Aorta (tissue), 5 donors: ENCODE data around the gene SUSD6. TPM values are rescaled to one million over a fixed set of nuclear protein-coding genes. Genes with fewer than 3 reads are reported as not detected.

Experiments
- ATAC-seq: fragments of 200-7000 bp; cut with Tn5 transposase; one replicate; pipeline ENCODE4 v1.9.1; 2022; ENCODE audit warnings: moderate library complexity; ENCODE audit not compliant: low FRiP score
- DNase-seq, 2 donors: peaks; one replicate each; pipeline ENCODE4 v3.0.0-alpha.2; 2020
- H3K27ac ChIP-seq, 2 donors: one replicate each; pipeline ENCODE4 v1.5.1; 2013; ENCODE audit warnings: low read length in 2 of 2, mild to moderate bottlenecking in 2 of 2, moderate library complexity in 2 of 2, control low read depth in 1 of 2, inconsistent platforms in 1 of 2, low read depth in 1 of 2
- H3K27me3 ChIP-seq, 2 donors: one replicate each; pipeline ENCODE4 v1.6.1; 2013; ENCODE audit warnings: control low read depth in 1 of 2, low read length in 1 of 2, mild to moderate bottlenecking in 1 of 2, moderate library complexity in 1 of 2; ENCODE audit not compliant: insufficient read depth in 2 of 2, control insufficient read depth in 1 of 2
- H3K36me3 ChIP-seq, 2 donors: one replicate each; pipeline ENCODE4 v1.6.1; 2013; ENCODE audit warnings: control low read depth in 1 of 2, low read length in 1 of 2, mild to moderate bottlenecking in 1 of 2; ENCODE audit not compliant: insufficient read depth in 2 of 2, control insufficient read depth in 1 of 2
- H3K4me1 ChIP-seq, 2 donors: one replicate each; pipeline ENCODE4 v1.6.1; 2013; ENCODE audit warnings: low read length in 2 of 2, control low read depth in 1 of 2, mild to moderate bottlenecking in 1 of 2, moderate library complexity in 1 of 2; ENCODE audit not compliant: insufficient read depth in 2 of 2, control insufficient read depth in 1 of 2
- H3K4me3 ChIP-seq, 2 donors: one replicate each; pipeline ENCODE4 v1.5.1; 2013; ENCODE audit warnings: low read length in 2 of 2, control low read depth in 1 of 2, mild to moderate bottlenecking in 1 of 2
- H3K9me3 ChIP-seq: one replicate; pipeline ENCODE4 v1.6.1; 2013; ENCODE audit warnings: mild to moderate bottlenecking, low read length; ENCODE audit not compliant: control insufficient read depth
- WGBS, 2 donors: extraction: QIAGEN DNeasy Blood & Tissue Kit; methylation state at CpG; one replicate each; pipeline ENCODE4 v1.1.7; 2013; 5-methylcytosine and 5-hydroxymethylcytosine counted together
- intact Hi-C, 2 donors: fragments of 100-400 bp; cut with DNase I; formaldehyde crosslinking; loops; one replicate each; pipeline versions ENCODE4 v1.14.2 to v1.15.0; 2022
- polyA plus RNA-seq, 2 donors: library from polyadenylated mRNA; stranded (reverse); fragments of 200-250 nt; gene quantifications; one replicate each; pipeline ENCODE4 v1.2.3, GENCODE V29; 2013
- total RNA-seq, 2 donors: library from RNA; stranded (reverse); fragmentation: NEBNext Ultra II Directional; extraction: Animal tissue kit (Norgen Biotek cat#: 25700); gene quantifications; one replicate each; pipeline ENCODE4 v1.2.1, GENCODE V29; 2021
- donor health status: healthy with polysubstance abuse.
- donor health status: Bipolar disorder and iron deficiency.
- donor health status: DM: no; HTN: no; CAD: no.
- donor health status: DM: no; HTN: no; CAD: no.
- donor health status: DM: yes; HTN: yes; CAD: no.

SUSD6 gene
- total and polyA plus RNA-seq, 4 donors = 7.4 to 59.9 (median 33.7) TPM

DNA sequence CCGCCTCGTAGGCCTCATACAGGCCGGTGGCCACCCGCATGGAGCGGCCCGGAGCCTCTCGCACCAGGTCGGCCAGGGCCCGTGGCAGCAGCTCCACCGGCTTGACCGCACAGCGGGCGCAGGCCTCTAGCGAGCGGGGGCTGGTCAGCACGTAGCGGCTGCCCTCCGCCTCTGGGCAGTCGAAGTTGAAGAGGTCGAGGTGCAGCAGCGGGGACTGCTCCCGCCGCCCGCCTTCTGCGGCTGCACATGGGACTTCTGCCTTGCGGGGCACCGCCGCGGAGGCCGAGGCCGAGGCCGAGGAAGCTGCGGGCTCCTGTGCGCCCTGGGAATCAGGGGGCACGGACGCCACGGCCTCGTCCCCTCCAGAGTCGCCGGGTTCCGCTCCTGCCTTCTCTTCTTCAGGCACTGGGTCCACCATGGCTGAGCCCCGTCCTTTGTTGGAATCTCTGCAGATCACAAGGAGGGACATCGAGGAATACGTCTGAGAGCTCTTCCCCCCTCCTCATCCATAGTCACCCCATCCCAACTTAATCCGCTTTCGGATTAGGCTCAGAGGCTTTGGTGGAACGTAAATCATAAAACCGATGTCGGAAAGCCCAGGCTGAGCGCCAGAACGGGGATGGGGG, 38.1 kb upstream of the SUSD6 start:
- Histone ChIP-seq H3K4me1 (no peaks in the 10 kb centered on the region), H3K9me3 (no peaks in the 10 kb centered on the region), H3K36me3 (no peaks in the 10 kb centered on the region), H3K4me3 (no peak overlapping the region), H3K27me3 (no peaks in the 10 kb centered on the region), H3K27ac (no peak overlapping the region)
- WGBS, 2 donors = 23 to 46% methylated on average over 44 to 51 of the region's 51 CpGs
- no peak for DNase-seq
- no peak for ATAC-seq
- intact Hi-C loops = no loop called here

DNA sequence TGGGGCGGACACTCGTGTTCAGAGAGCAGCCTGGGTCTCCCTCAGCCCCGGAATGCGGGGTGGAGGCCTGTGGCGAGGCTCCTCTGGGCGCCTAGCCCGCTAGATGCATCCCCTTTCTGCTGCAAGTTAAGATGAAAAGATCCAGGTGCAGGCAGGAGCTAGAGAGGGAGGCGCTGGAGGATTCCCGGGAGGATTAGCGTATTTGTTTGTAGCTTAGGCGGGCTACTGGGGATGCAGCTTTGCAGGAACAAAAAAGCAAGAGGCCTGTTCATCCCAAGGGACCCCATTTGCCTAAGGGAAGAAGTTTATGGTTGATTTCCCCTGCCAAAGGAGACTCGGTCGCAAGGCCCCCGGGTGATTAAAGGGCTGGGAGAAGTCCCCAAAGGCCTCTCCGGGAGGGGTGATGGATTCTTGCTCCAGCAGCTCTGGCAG, 37.5 kb upstream of the SUSD6 start:
- DNase-seq (no peak), ATAC-seq (no peak)
- WGBS, 2 donors = 3 to 4% methylated on average over 15 of the region's 15 CpGs
- H3K4me3 ChIP-seq = no peak overlapping the region
- H3K9me3 ChIP-seq = no peaks in the 10 kb centered on the region
- H3K36me3 ChIP-seq = no peaks in the 10 kb centered on the region
- H3K27me3 ChIP-seq = no peaks in the 10 kb centered on the region
- intact Hi-C loops = no loop called here
- H3K4me1 ChIP-seq = no peaks in the 10 kb centered on the region
- no peak overlapping the region for H3K27ac ChIP-seq

DNA sequence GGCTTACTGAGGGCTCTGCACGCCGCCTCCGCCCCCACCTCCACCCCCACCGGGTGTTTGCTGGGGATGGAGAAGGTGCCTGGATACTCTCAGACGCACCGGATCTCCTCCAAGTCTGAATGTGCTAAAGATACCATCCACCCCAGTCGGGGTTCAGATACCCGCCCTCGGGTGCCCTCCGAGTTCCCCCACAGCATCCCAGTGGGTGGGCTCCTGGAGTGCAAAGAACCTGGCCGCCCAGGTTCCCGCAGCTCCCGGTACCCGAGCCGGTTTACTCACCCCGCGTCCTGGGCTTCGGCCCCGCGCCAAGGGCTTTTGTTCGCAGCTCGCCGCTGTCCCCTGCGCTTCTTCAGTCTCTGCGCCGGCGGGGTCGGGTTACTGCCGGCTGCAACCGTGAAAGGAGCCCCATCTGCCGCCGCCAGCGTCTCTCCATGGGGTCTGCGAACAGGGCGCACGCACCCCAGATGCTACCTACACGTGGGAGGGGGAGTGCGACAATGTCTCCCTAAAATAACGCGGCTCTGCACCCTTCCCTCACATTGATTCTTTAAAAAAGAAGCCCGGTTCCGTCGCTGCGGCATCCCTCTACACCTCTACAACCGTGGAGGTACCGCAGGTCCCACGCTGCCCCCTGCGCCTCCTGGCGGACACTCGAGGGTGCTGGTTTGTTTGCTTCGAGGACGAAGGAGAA, 37.0 kb upstream of the SUSD6 start, which contains the start of gene CCDC177:
CCDC177 (minus strand) TSS at position 609 of the 691 bp plus-strand sequence. CDS start 1,249 bp downstream, outside the sequence.
- peak; percentile 30 for ATAC-seq
- WGBS, 2 donors = 1% methylated on average over 52 of the region's 52 CpGs
- H3K27ac ChIP-seq = no peak within 1 kb of the TSS
- no peaks in the 10 kb centered on the region for H3K27me3 ChIP-seq
- no peaks in the 10 kb centered on the region for H3K4me1 ChIP-seq
- no peaks in the 10 kb centered on the region for H3K36me3 ChIP-seq
- H3K4me3 ChIP-seq = no peak within 1 kb of the TSS
- intact Hi-C loops = no loop called here
- no peaks in the 10 kb centered on the region for H3K9me3 ChIP-seq
- DNase-seq = peak in 1 of 2 donors; percentile 86

DNA sequence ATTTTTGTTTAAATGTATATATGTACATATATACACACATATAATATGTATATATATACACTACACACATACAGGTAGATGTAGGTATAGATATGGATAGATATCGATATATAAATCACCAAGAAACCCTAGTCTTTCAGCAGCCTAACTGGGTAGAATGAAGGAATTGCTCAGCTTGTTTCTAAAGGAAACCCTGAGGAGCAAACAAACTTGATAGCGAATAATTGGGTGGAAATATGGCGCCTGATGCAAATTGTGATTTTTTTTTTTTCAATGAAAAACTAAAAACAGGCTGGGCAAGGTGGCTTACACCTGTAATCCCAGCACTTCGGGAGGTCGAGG, 36.5 kb upstream of the SUSD6 start:
- intact Hi-C loops = no loop called here
- Histone ChIP-seq H3K4me3 (no peak overlapping the region), H3K27me3 (no peaks in the 10 kb centered on the region), H3K9me3 (no peaks in the 10 kb centered on the region), H3K36me3 (no peaks in the 10 kb centered on the region), H3K27ac (no peak overlapping the region), H3K4me1 (no peaks in the 10 kb centered on the region)
- no peak for ATAC-seq
- 45 to 46% methylated on average over 5 of the region's 5 CpGs for WGBS, 2 donors
- DNase-seq = no peak

DNA sequence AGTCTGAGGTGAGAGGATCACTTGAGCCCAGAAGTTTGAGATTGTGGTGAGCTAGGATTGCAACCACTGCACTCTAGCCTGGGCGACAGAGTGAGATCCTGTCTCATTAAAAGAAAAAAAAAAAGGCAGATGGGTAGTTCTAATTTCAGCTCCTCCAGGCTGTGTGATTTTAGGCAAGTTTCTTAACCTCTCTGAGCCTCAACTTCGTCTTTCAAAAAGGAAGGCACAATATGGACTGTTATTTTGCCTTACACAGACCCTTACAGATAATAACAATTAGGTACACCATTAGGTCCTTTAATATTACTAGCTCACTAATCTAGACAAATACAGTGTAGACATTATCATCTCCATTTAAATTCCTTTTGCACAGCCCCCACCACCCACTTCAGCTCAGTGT, 31.9 kb upstream of the SUSD6 start:
- Histone ChIP-seq H3K9me3 (no peaks in the 10 kb centered on the region), H3K27ac (no peak overlapping the region), H3K36me3 (no peaks in the 10 kb centered on the region), H3K27me3 (no peaks in the 10 kb centered on the region), H3K4me3 (no peak overlapping the region), H3K4me1 (no peaks in the 10 kb centered on the region)
- intact Hi-C loops = no loop called here
- DNase-seq (no peak), ATAC-seq (no peak)
- 87 to 97% methylated on average over 2 of the region's 2 CpGs for WGBS, 2 donors

DNA sequence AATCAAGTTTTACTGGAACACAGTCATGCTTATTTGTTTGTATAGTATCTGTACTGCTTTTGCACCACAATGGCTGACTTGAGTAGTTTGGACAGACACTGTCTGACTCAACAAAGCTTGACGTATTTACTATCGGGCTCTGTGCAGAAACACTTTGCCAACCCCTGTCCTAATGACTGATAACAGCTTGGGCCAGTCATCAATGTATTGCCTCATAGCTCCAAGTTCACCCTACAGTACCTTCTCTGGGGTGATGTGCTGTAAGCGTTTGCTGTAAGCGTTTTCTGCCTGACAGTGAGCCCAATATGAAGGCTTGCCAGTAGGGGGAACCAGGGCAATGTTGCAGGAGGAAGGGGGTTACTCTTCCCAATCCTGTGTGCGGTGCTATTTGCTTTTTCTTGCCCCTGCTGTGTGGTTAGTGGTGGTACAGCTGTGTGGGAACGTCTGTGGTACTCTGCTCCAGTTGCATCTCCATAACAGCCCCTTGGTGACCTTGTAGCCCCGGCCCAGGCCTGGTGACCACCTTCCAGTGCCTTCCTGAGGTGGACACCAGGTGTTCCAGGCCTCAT, 31.3 kb upstream of the SUSD6 start:
- intact Hi-C loops = no loop called here
- Histone ChIP-seq H3K27me3 (no peaks in the 10 kb centered on the region), H3K27ac (no peak overlapping the region), H3K4me1 (no peaks in the 10 kb centered on the region), H3K9me3 (no peaks in the 10 kb centered on the region), H3K36me3 (no peaks in the 10 kb centered on the region), H3K4me3 (no peak overlapping the region)
- WGBS, 2 donors = 37 to 42% methylated on average over 7 of the region's 7 CpGs
- ATAC-seq (peak; percentile 58), DNase-seq (no peak)

DNA sequence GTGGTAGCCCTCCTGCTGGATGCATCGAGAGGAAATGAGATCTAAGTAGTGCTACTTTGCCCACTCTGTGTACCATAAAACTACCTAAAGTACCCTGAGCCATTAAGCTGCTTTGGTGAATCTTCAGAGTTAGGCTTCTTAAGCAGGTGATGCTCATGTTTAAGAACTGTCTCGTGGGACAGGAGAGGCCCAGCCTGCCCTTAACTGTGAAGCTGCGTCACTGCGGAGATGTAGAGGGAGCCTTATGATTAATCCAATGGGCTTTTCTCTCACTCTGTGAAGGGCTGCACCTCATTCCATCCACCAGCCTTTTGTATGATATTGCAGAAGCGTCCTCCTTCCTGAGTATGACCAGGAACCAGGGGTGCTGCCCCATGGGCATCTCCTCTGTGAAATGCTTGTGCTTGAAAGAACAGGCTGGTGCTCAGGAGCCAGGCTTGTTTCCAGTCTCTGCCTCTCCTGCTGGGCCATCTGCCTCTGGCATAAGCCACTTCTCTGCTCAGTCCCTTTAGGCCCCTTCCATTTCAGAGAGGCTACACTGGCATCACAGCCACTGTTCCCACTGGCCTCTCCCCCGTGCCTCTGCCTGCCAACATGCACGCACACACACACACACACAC, 30.0 kb upstream of the SUSD6 start:
- DNase-seq (no peak), ATAC-seq (no peak)
- intact Hi-C loops = no loop called here
- no peak overlapping the region for H3K4me3 ChIP-seq
- H3K27me3 ChIP-seq = no peaks in the 10 kb centered on the region
- H3K27ac ChIP-seq = no peak overlapping the region
- H3K9me3 ChIP-seq = no peaks in the 10 kb centered on the region
- WGBS, 2 donors = 91% methylated on average over 7 of the region's 7 CpGs
- H3K4me1 ChIP-seq = no peaks in the 10 kb centered on the region
- H3K36me3 ChIP-seq = no peaks in the 10 kb centered on the region

DNA sequence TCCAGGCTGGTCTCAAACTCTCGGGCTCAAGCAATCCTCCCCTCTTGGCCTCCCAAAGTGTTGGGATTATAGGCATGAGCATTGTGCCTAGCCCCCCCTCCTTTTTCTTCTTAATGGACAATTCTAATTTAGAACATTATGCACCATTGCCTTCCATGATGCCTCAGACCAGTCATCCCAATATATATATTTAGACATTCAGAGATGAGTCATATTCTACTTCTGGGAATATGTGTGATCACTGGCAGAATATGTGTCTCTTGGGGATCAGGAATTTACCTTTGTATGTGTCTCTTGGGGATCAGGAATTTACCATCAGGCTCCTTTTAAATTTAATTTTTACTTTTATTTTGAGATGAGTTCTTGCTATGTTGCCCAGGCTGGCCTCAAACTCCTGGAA, 29.2 kb upstream of the SUSD6 start:
- WGBS, 2 donors = 93 to 97% methylated on average over 1 of the region's 1 CpG
- H3K27me3 ChIP-seq = no peaks in the 10 kb centered on the region
- no peaks in the 10 kb centered on the region for H3K4me1 ChIP-seq
- no peak overlapping the region for H3K27ac ChIP-seq
- intact Hi-C loops = no loop called here
- no peaks in the 10 kb centered on the region for H3K36me3 ChIP-seq
- ATAC-seq (no peak), DNase-seq (no peak)
- H3K4me3 ChIP-seq = no peak overlapping the region
- H3K9me3 ChIP-seq = no peaks in the 10 kb centered on the region
